Testis (tissue), 3 donors: ENCODE results near the gene TMTC4. TPM values are rescaled to one million over a fixed set of nuclear protein-coding genes. Genes with fewer than 3 reads are reported as not detected.
"Not testable (repeated sequence)": the region's sequence is repeated elsewhere in the genome, so short reads cannot be mapped to it uniquely, and the experiment has no call there.

Source experiments
- DNase-seq: peaks from one replicate; pipeline ENCODE4 v3.0.0-alpha.2; 2019
- H3K27ac ChIP-seq, 2 donors: fragments of 200-600 bp; sonication (generic); one replicate each; pipeline ENCODE4 v1.5.1; 2019
- H3K27me3 ChIP-seq: fragments of 200-600 bp; sonication (generic); one replicate; pipeline ENCODE4 v1.5.1; 2019
- H3K36me3 ChIP-seq: fragments of 200-600 bp; sonication (generic); one replicate; pipeline ENCODE4 v1.5.1; 2017; ENCODE audit warnings: low read depth; ENCODE audit errors: missing control alignments
- H3K4me1 ChIP-seq: fragments of 200-600 bp; sonication (generic); one replicate; pipeline ENCODE4 v1.5.1; 2019
- H3K4me3 ChIP-seq, 2 donors: fragments of 200-600 bp; sonication (generic); one replicate each; pipeline ENCODE4 v1.5.1; 2017 to 2019
- H3K9me3 ChIP-seq: fragments of 200-600 bp; sonication (generic); one replicate; pipeline ENCODE4 v1.5.1; 2017
- CTCF ChIP-seq, 3 experiments: fragments of 450-650 bp in 2 of 3; fragments of 200-600 bp in 1 of 3; sonication (generic) in 1 of 3; IDR thresholded peaks; one replicate each; pipeline ENCODE4 v1.5.1; 2016 to 2019; ENCODE audit warnings: antibody characterized with exemption in 3 of 3, mild to moderate bottlenecking in 2 of 3, moderate library complexity in 1 of 3
- POLR2A ChIP-seq: fragments of 450-650 bp; IDR thresholded peaks from one replicate; pipeline ENCODE4 v1.6.1; 2017; ENCODE audit warnings: antibody characterized with exemption, mild to moderate bottlenecking, moderate library complexity
- WGBS, 2 donors: methylation state at CpG; one replicate each; pipeline ENCODE4 v1.1.5; 2018; 5-methylcytosine and 5-hydroxymethylcytosine counted together
- intact Hi-C: fragments of 100-400 bp; cut with DNase I; formaldehyde crosslinking; loops from one replicate; pipeline ENCODE4 v1.15.1; 2023; ENCODE audit warnings: low total_unique reads
- polyA plus RNA-seq: library from polyadenylated mRNA; stranded (reverse); fragments of 350-450 nt; fragmentation: Illumina TruSeq; extraction: RNeasy Lipid Tissue Mini Kit (QIAGEN cat#74804); gene quantifications from one replicate; pipeline ENCODE4 v1.2.3, GENCODE V29; 2014; ENCODE audit warnings: low read depth, low replicate concordance; ENCODE audit not compliant: insufficient read depth
- total RNA-seq, 2 donors: library from RNA; depleted of rRNA; stranded (reverse); fragments of >200 nt; gene quantifications; one replicate each; pipeline ENCODE4 v1.2.3, GENCODE V29; 2016

TMTC4 gene
- total and polyA plus RNA-seq, 3 donors from 2014 or later, result 27.5 to 35.1 (median 28.2) TPM

DNA sequence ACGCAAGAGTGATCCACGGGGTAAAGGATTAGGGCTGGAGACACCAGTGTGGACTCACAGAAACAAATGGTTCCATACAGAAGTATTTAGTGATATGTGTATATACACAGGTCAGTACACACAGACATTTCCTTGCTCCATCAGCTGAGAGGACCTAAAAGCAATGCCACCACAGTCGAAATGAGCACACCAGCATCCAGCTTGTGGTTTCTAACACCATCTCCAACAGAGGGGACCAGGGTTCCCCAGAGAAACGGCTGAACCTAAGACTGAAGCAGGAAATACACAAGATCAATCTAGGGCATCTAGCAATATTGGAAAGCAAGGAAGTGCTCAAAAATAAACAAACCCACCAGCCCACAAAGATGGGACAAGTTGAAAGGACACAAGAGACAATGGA, 93.6 kb downstream of the TMTC4 start:
- intact Hi-C loops, result no loop called here
- Histone ChIP-seq H3K36me3 (no peaks in the 10 kb centered on the region), H3K4me3 (no peak overlapping the region), H3K27me3 (no peaks in the 10 kb centered on the region), H3K27ac (no peak overlapping the region), H3K4me1 (no peaks in the 10 kb centered on the region), H3K9me3 (no peaks in the 10 kb centered on the region)
- TF ChIP-seq POLR2A (no peak), CTCF (IDR thresholded peaks at IDR 0.05) (no peak)
- 93 to 97% methylated on average over 4 of the region's 4 CpGs for WGBS, 2 donors
- DNase-seq, result no peak

DNA sequence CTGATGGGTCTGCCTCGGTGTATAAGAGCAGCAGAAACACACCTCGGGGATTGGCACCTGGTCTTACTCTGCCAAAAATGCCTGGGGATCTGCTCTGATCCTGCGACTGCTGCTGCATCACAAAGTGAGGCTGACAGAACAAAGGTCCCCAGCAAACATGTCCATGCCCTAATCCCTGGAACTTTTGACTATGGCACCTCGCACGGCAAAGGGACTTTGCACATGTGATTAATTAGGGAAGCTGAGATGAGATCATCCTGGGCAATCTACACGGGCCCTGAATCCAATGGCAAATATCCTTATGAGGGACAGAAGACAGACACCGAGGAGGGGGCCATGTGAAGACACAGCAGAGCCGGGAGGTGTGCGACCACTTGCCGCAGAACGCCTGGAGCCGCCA, 94.5 kb downstream of the TMTC4 start:
- DNase-seq, result no peak
- Histone ChIP-seq H3K27ac (no peak overlapping the region), H3K27me3 (no peaks in the 10 kb centered on the region), H3K9me3 (no peaks in the 10 kb centered on the region), H3K36me3 (no peaks in the 10 kb centered on the region), H3K4me3 (no peak overlapping the region), H3K4me1 (no peaks in the 10 kb centered on the region)
- intact Hi-C loops, result no loop called here
- TF ChIP-seq POLR2A (no peak), CTCF (IDR thresholded peaks at IDR 0.05) (no peak)
- 94 to 95% methylated on average over 10 to 12 of the region's 12 CpGs for WGBS, 2 donors

- intact Hi-C loops, DNase-seq, H3K4me1 ChIP-seq, H3K4me3 ChIP-seq, H3K27ac ChIP-seq, H3K27me3 ChIP-seq, H3K36me3 ChIP-seq, H3K9me3 ChIP-seq: not testable (repeated sequence)
- 92 to 97% methylated on average over 4 of the region's 4 CpGs for whole genome bisulfite sequencing, 2 donors
Observed at GRCh38 chr13:100577239-100577638, 97.4 kb downstream of the TMTC4 start.

GRCh38 chr13:100573121-100573520, 101.5 kb downstream of the TMTC4 start:
- Histone ChIP-seq H3K4me1 (no peaks in the 10 kb centered on the region), H3K27me3 (no peaks in the 10 kb centered on the region), H3K9me3 (no peaks in the 10 kb centered on the region), H3K4me3 (no peak overlapping the region), H3K36me3 (no peaks in the 10 kb centered on the region), H3K27ac (no peak overlapping the region)
- intact Hi-C loops, result no loop called here
- 53 to 58% methylated on average over 2 of the region's 2 CpGs for WGBS, 2 donors
- peak; percentile 86 for DNase-seq
- peak; percentile 61 to 68 (median 61) for TF ChIP-seq CTCF (IDR thresholded peaks at IDR 0.05)
- TF ChIP-seq POLR2A, result no peak

DNA sequence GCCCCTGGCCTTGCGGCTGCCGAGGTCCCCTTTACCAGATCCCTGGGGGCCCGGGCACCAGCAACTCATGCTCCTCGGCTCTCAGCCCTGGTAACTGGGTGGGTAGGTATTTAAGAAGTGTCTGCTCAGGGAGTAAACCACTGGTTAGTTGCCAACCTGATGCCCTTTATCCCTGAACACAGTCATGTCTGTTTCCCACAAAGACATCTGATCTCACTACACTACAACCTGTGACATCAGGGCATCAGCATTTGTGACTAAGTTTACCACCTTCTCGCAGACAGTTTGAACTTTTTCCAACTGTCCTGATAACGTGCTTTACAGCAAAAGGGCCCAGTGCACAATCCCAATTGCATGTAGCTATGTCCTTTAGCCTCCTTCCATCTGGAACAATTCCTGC, 108.1 kb downstream of the TMTC4 start:
- no peak overlapping the region for H3K27ac ChIP-seq
- H3K27me3 ChIP-seq, result no peaks in the 10 kb centered on the region
- peaks cover 14% of the 10 kb centered on the region for H3K4me1 ChIP-seq
- no peak for TF ChIP-seq POLR2A
- no peak for TF ChIP-seq CTCF (IDR thresholded peaks at IDR 0.05)
- H3K9me3 ChIP-seq, result no peaks in the 10 kb centered on the region
- no peaks in the 10 kb centered on the region for H3K36me3 ChIP-seq
- intact Hi-C loops, result no loop called here
- WGBS, 2 donors, result 90 to 93% methylated on average over 6 of the region's 6 CpGs
- no peak overlapping the region for H3K4me3 ChIP-seq
- DNase-seq, result no peak
